Neutrophil (primary cell): ENCODE results near the gene SMIM32.

Experiments
- H3K27ac ChIP-seq: fragments of 200-600 bp; sonication (generic); 2 replicates; pipeline ENCODE4 v1.5.1; 2016; ENCODE audit warnings: mild to moderate bottlenecking, moderate library complexity
- H3K27me3 ChIP-seq: fragments of 200-600 bp; sonication (generic); 2 replicates; pipeline ENCODE4 v1.6.0; 2016; ENCODE audit warnings: mild to moderate bottlenecking
- H3K36me3 ChIP-seq: fragments of 200-600 bp; sonication (generic); 2 replicates; pipeline ENCODE4 v1.5.1; 2017
- H3K4me1 ChIP-seq, 2 experiments: fragments of 200-600 bp in 1 of 2; sonication (generic) in 1 of 2; 1 replicate in 1 of 2; 2 replicates in 1 of 2; pipeline versions ENCODE4 v1.5.1 to v1.6.1; 2013 to 2016; ENCODE audit warnings: low read depth in 1 of 2, low read length in 1 of 2, mild to moderate bottlenecking in 1 of 2, moderate library complexity in 1 of 2; ENCODE audit not compliant: control insufficient read depth in 1 of 2, insufficient read depth in 1 of 2
- H3K4me3 ChIP-seq, 2 experiments: fragments of 200-600 bp in 1 of 2; sonication (generic) in 1 of 2; 1 replicate in 1 of 2; 2 replicates in 1 of 2; pipeline ENCODE4 v1.5.1; 2013 to 2016; ENCODE audit warnings: low read depth in 1 of 2, low read length in 1 of 2, mild to moderate bottlenecking in 1 of 2, moderate library complexity in 1 of 2
- H3K9me3 ChIP-seq: fragments of 200-600 bp; sonication (generic); 2 replicates; pipeline ENCODE4 v1.5.1; 2016
- TF ChIP-seq, protein P1 (sequence below): fragments of 200-600 bp; sonication (generic); IDR thresholded peaks from 2 replicates; pipeline ENCODE4 v1.5.1; 2016; ENCODE audit warnings: antibody characterized with exemption

SMIM32 gene

DNA sequence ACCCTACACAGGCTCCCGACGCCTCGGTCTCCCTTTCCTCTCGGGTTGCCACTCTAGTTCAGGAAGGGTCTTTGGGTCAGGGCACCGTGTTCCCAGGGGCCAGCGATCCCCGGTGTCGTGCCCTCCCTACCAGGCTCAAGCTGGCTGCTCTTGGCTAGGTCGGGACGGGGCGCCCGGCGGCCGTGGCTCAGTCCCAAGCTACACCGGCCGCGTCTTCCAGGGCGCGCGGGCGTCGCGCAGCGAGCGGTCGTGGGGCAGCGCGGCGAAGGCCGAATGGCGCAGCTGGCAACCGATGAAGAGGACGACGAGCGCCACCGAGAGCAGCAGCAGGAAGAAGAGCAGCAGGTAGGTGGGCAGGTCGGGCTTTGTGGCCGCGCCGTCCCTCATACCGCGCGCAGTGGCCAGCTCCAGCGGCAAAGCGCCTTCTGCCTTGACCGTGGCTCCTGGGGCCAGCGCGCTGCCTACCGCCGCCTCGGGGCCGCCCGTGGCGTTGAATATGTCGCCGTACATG, 892 bp downstream of the SMIM32 start:
- Histone ChIP-seq H3K36me3 (no peaks in the 10 kb centered on the region), H3K27ac (no peak overlapping the region), H3K27me3 (peaks cover 81% of the 10 kb centered on the region), H3K4me1 (peaks cover 0 to 4% of the 10 kb centered on the region in 2 experiments), H3K4me3 (no peak overlapping the region), H3K9me3 (no peaks in the 10 kb centered on the region)
- TF ChIP-seq, protein P1, sequence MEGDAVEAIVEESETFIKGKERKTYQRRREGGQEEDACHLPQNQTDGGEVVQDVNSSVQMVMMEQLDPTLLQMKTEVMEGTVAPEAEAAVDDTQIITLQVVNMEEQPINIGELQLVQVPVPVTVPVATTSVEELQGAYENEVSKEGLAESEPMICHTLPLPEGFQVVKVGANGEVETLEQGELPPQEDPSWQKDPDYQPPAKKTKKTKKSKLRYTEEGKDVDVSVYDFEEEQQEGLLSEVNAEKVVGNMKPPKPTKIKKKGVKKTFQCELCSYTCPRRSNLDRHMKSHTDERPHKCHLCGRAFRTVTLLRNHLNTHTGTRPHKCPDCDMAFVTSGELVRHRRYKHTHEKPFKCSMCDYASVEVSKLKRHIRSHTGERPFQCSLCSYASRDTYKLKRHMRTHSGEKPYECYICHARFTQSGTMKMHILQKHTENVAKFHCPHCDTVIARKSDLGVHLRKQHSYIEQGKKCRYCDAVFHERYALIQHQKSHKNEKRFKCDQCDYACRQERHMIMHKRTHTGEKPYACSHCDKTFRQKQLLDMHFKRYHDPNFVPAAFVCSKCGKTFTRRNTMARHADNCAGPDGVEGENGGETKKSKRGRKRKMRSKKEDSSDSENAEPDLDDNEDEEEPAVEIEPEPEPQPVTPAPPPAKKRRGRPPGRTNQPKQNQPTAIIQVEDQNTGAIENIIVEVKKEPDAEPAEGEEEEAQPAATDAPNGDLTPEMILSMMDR, result no peak

- no peaks in the 10 kb centered on the region for H3K9me3 ChIP-seq
- peaks cover 0 to 4% of the 10 kb centered on the region in 2 experiments for H3K4me1 ChIP-seq
- no peak overlapping the region for H3K4me3 ChIP-seq
- H3K27ac ChIP-seq, result no peak overlapping the region
- H3K36me3 ChIP-seq, result no peaks in the 10 kb centered on the region
- TF ChIP-seq, protein P1, result no peak
- H3K27me3 ChIP-seq, result peaks cover 74% of the 10 kb centered on the region
These were observed 1.5 kb downstream of the SMIM32 start for GRCh38 chr5:136191304-136192014.

DNA sequence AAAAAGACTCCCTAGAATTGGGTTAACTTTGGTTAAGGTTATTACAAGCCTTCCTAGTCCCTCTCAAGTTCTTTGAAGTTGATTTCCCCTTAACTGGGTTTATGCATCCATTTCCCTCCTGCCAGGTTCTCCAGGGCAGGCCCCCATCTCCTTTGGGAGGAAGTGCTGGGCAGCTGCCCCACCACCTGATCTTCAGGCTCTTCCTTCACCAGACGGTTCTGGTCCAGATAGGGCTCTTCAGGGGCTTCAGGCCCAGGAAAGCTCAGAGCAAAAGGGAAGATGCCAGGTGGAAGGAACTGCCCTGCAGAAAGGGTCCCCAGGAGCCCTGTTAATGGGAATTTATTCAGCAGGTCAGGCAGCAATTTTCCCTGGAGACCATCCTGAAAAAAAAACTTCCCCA, 2.1 kb downstream of the SMIM32 start:
- TF ChIP-seq, protein P1, result no peak
- Histone ChIP-seq H3K4me3 (no peak overlapping the region), H3K4me1 (peaks cover 0 to 4% of the 10 kb centered on the region in 2 experiments), H3K27ac (no peak overlapping the region), H3K27me3 (peaks cover 69% of the 10 kb centered on the region), H3K9me3 (no peaks in the 10 kb centered on the region), H3K36me3 (no peaks in the 10 kb centered on the region)

- Histone ChIP-seq H3K27me3 (peaks cover 62% of the 10 kb centered on the region), H3K9me3 (no peaks in the 10 kb centered on the region), H3K27ac (no peak overlapping the region), H3K36me3 (no peaks in the 10 kb centered on the region), H3K4me1 (peaks cover 0 to 4% of the 10 kb centered on the region in 2 experiments), H3K4me3 (no peak overlapping the region)
- TF ChIP-seq, protein P1, result no peak
These were observed 2.8 kb downstream of the SMIM32 start for GRCh38 chr5:136190091-136190720.

DNA sequence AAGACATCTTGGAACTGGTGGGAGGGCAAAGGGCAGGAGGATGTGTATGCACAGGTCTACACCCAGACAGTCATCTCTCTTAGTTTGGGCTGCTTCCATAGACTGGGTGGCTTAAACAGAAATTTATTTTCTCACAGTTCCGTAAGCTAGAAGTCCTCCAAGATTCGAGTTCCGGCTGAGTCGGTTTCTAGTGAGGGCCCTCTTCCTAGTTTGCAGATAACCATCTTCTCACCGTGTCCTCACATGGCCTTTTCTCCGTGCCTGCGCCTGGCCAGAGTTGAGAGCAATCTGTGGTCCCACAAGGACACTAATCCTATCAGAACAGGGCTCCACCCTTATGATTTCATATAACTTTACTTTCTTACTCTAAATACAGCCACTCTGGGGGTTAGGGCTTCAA, 4.1 kb downstream of the SMIM32 start:
- no peak overlapping the region for H3K4me3 ChIP-seq
- H3K9me3 ChIP-seq, result no peaks in the 10 kb centered on the region
- H3K27ac ChIP-seq, result no peak overlapping the region
- TF ChIP-seq, protein P1, result no peak
- H3K36me3 ChIP-seq, result no peaks in the 10 kb centered on the region
- H3K4me1 ChIP-seq, result peaks cover 0 to 4% of the 10 kb centered on the region in 2 experiments
- peaks cover 48% of the 10 kb centered on the region for H3K27me3 ChIP-seq
